GM12872 (cell line): ENCODE results near the gene WDR7.

Experiments
- TF ChIP-seq, protein P1 (sequence below): IDR thresholded peaks from 3 replicates; pipeline ENCODE4 v1.5.1; 2011; ENCODE audit warnings: low read depth, mild to moderate bottlenecking, low read length, moderate library complexity; ENCODE audit not compliant: insufficient read depth

Gene WDR7

DNA sequence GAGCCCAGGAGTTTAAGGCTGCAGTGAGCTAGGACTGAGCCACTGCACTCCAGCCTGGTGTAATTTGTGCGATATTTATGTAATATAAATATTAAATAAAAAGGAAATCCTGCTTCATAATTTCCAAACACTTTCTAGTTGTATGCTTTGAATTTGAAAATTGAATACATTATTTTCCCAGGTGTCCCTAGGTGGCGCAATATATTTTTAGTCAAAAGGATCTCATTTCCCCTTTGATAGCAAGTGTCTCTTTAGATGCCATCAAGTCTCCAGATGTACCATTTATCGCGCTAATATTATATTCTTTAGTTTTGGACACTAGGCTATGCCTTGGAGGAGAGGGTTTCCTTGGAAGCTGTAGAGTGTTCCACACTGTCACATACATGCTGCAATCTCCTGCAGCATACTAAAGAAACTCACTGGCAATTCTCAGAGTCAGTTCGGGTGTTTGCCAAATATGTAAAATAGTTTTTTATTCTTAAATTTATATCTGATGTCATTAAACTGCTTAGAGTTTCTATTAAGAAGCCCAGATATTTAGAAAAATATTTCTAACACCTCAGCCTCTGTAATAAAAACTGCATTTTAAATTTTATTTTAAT is 5.6 kb upstream of the WDR7 start:
- TF ChIP-seq, protein P1, sequence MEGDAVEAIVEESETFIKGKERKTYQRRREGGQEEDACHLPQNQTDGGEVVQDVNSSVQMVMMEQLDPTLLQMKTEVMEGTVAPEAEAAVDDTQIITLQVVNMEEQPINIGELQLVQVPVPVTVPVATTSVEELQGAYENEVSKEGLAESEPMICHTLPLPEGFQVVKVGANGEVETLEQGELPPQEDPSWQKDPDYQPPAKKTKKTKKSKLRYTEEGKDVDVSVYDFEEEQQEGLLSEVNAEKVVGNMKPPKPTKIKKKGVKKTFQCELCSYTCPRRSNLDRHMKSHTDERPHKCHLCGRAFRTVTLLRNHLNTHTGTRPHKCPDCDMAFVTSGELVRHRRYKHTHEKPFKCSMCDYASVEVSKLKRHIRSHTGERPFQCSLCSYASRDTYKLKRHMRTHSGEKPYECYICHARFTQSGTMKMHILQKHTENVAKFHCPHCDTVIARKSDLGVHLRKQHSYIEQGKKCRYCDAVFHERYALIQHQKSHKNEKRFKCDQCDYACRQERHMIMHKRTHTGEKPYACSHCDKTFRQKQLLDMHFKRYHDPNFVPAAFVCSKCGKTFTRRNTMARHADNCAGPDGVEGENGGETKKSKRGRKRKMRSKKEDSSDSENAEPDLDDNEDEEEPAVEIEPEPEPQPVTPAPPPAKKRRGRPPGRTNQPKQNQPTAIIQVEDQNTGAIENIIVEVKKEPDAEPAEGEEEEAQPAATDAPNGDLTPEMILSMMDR: peak; percentile 51

- TF ChIP-seq, protein P1: no peak
Measured at GRCh38 chr18:56647071-56647470, 4.1 kb upstream of the WDR7 start.

DNA sequence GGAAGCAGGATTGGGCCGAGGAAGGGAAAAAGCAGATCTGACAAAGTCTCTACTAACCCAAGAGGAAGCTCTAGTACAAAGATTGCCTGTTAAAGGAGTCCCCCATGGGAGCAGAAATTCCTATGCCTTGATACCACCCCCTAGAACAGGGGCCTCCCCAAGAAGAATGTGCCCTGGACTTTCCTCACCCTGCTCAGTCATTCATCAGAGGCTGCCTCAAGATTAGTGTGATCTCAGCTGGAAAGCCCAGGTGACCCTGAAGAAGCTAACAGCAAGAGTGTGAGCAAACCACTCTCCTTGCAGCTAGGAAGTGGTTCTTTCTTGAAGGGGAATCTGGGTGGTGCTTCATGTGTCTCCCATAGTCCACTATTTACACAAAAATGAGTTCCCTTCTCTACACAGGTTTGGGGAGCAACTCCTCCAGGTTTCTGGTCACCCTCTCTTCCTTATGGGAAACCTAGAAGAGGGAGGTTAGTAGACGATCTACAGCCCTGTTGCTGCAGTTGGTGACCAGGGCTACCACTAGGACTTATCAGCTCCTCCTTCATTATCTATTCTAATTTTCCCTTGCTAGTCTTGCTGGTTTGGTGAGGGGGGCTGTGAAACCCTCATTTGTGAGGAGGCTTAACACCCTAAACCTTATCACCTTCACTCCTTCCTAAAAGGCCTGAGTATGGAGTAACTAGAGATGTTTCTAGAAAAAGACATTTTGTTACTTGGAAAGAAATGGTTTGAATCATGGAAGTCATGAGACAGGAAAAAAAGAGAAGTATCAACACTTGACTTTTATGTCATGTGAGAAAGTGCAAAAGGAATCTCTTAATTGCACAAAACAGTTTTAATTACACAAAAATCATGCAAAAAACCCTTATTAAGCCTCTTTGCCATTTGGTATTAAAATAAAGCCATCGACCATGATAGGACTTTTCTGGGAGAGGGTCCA is 2.9 kb upstream of the WDR7 start:
- TF ChIP-seq, protein P1: no peak

DNA sequence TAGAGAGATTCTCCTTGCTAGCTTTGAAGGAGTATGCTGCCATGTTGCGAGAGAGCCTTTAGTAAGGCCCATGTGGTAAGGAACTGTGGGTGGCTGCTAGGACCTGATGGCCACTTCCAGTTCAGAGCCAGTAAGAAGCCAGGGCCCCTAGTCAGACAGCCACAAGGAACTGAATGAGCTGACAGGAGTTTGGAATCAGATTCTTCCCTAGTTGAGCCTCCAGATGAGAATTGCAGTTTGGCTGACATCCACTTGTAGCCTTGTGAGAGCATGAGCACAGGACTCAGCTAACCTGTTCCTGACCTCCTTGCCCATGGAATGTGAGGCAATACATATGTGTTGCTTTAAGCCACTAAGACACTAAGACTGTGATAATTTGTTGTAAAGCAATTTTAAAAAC is 1.2 kb upstream of the WDR7 start:
- TF ChIP-seq, protein P1: no peak

DNA sequence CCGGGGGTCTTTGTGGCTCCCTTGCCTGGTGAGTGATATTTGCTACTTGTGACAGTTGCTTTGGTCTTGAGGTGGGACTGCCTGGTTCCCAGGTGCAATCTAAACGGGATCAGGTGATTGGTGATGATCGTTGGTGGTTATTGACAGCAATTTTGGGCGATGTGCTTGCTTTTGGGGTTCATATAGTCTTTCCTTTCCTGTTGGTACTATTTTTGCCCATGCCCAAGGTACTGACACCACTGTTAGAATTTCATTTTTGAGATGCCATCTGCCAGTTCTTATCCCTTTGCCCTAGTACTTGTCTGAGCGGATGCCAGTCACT is 573 bp downstream of the WDR7 start:
- TF ChIP-seq, protein P1: no peak

DNA sequence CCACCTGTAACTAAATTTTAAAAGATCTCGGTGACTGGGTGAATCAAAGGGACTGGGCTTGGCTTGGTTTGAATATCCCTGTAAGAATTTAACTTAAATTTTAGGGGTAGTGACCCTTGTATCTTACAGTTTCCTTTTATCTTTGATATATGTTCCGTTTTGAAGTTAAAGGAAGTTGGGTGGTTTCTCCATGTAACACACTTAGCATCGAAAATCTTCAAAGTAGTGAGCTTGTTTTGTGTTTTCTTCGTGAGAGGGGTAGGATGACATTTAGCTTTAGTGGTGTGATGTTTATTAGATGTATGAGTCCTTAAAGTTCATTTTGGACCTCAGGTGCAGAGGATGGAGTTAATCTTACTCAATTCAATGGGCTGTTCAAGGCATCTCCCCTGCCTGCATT is 1.6 kb downstream of the WDR7 start:
- TF ChIP-seq, protein P1: no peak

DNA sequence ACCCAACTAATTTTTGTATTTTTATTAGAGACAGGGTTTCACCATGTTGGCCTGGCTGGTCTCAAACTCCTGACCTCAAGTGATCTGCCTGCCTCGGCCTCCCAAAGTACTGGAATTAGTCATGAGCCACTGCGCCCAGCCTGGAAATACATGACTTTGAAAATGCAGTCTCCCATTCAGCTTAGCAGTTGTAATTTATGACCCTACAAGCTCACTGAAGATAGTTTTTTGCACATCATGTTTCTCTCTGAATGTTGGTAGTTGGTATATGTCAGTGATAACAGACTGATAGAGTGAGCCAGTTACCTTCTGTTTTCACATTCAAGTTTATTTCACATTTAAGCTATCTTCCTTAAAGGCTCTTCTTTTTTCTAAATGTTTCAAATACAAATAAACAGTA is 7.1 kb downstream of the WDR7 start:
- TF ChIP-seq, protein P1: no peak
